Choroid plexus epithelial cell (primary cell): ENCODE measurements around the gene ZNF521.
"Not testable (repeated sequence)": the region's sequence is repeated elsewhere in the genome, so short reads cannot be mapped to it uniquely, and the experiment has no call there.

Experiments
- DNase-seq: peaks from one replicate; pipeline ENCODE4 v3.0.0-alpha.2; 2010; ENCODE audit warnings: low read depth
- H3K4me3 ChIP-seq: 2 replicates; pipeline ENCODE4 v1.5.1; 2011; ENCODE audit warnings: low read depth, mild to moderate bottlenecking, control low read depth, low read length, moderate library complexity
- CTCF ChIP-seq: conservative IDR thresholded peaks from 2 replicates; pipeline ENCODE4 v1.5.1; 2011; ENCODE audit warnings: low read depth, mild to moderate bottlenecking, control low read depth, inconsistent platforms, low read length, moderate library complexity

The ZNF521 gene

GRCh38 chr18:25278394-25278793 is 73.6 kb downstream of the ZNF521 start:
- DNase-seq, result peak; percentile 47
- H3K4me3 ChIP-seq, result no peak overlapping the region
- TF ChIP-seq CTCF, result no peak

GRCh38 chr18:25275412-25276001 is 76.5 kb downstream of the ZNF521 start:
- no peak overlapping the region for H3K4me3 ChIP-seq
- TF ChIP-seq CTCF, result no peak
- no peak for DNase-seq

- no peak for DNase-seq
- H3K4me3 ChIP-seq, result no peak overlapping the region
- TF ChIP-seq CTCF, result no peak
These were observed 77.0 kb downstream of the ZNF521 start for GRCh38 chr18:25274926-25275325.

- DNase-seq, H3K4me3 ChIP-seq: not testable (repeated sequence)
These were observed 84.9 kb downstream of the ZNF521 start for GRCh38 chr18:25266931-25267527.

- no peak for TF ChIP-seq CTCF
- no peak overlapping the region for H3K4me3 ChIP-seq
- DNase-seq, result no peak
These were observed 89.0 kb downstream of the ZNF521 start for GRCh38 chr18:25262920-25263319.

- no peak for DNase-seq
- no peak for TF ChIP-seq CTCF
- no peak overlapping the region for H3K4me3 ChIP-seq
These were observed 90.2 kb downstream of the ZNF521 start for GRCh38 chr18:25261768-25262167.

- no peak overlapping the region for H3K4me3 ChIP-seq
- TF ChIP-seq CTCF, result no peak
- no peak for DNase-seq
These were observed 95.5 kb downstream of the ZNF521 start for GRCh38 chr18:25256439-25256838.
